Fibroblast of skin of scalp (primary cell): ENCODE data around the gene CASK.
"Not testable (repeated sequence)": the region's sequence is repeated elsewhere in the genome, so short reads cannot be mapped to it uniquely, and the experiment has no call there.

Experiments used
- DNase-seq: peaks from one replicate; pipeline ENCODE4 v3.0.0-alpha.2; 2013

CASK gene

DNA sequence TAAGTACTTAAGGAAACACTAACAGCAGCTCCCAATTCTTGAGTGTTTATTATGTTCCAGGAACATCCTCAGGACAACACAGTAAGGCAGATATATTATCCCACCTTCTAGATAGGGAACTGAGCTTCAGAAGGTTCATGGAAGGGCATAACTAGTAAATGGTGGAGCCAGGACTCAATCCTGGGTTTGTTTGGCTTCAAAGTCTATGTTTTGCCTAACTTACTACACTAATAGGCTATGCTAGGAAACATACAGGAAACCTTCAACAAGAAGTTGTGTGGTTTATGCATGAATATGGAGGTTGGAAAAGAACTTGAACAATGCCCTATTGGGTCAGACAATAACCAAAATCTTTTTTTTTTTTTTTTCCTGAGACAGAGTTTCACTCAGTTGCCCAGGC is 307.1 kb downstream of the CASK start:
- no peak for DNase-seq

- DNase-seq, result no peak
These were observed 315.1 kb downstream of the CASK start for GRCh38 chrX:41608244-41608643.

- DNase-seq, result no peak
These were observed 316.0 kb downstream of the CASK start for GRCh38 chrX:41607264-41607832.

GRCh38 chrX:41606057-41606456 is 317.3 kb downstream of the CASK start:
- not testable (repeated sequence) for DNase-seq

GRCh38 chrX:41604766-41605543 is 318.4 kb downstream of the CASK start:
- peak; percentile 58 for DNase-seq

DNA sequence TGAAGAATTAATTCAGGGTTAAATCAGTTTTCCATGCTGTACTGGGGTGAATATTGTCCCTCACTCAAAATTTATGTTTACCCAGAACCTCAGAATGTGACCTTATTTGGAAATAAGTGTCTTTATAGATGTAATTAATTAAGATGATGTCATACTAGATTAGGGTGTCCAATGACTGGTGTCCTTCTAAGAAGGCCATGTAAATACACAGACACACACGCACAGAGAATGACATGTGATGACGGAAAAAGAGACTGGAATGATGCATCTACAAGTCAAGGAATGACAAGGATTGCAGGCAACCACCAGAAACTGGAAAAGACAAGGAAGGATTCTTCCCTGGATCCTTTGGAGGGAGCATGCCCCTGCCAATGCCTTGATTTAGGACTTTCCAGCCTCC is 319.2 kb downstream of the CASK start:
- DNase-seq, result peak; percentile 18

DNA sequence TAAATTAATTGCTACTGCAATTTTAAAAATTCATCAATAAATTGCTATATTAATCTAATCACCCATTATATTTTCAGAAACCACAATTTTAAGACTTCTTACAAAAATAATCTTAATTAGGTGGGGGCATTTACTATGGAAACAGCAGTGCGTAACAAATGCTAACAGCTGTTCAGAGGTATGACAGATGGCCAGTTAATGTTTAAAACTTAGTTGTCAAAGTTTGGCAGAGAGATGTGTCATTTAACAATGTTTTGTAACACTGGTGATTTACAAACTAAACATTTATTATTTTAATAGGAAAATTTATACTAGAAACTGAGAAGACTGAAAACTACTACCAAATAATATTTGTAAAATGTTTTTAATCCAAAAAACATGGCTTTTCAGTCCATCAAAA is 319.8 kb downstream of the CASK start:
- no peak for DNase-seq

DNA sequence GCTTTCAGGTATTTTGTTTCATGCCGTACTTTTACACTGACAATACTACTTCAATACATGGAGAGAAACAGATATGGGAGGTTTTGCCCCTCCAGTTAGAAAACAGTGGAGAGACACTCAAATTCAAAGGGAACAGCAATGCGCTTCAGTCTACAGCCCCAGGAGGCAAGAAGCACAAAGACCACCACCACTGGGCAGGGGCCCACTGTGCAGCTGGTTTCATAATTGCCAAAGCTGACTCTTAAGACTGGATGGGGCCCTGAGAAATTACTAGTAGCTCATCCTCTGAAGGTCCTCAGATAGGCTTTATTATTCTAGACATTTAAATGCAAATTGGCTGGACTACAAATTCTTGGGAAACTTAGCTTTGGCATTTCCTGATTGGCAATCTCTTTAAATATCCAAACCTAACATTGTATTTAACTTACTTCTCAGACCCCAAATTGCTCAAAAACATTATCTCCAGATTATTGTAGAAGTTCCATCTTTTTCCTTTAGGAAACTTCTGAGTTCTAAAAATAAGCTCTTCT is 320.5 kb downstream of the CASK start:
- peak; percentile 52 for DNase-seq

DNA sequence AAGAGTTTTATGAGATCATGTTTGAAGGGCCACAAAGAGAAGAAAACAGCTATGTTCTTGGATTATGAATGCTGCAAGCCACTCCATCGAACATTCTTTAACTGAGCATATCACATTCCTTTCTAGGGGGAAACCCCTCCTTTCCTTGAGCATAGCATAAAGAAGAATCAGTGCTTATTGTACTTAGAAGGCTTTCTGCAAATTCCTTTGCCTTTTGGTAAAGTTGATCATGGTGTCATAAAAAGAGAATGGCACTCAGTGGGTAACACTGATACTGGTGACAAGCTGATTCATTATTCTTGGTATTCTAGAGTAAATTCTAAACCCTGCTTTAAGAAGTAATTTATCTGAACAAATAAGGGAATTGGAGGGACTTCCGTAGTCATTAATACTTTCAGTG is 323.1 kb downstream of the CASK start:
- DNase-seq, result peak; percentile 92

DNA sequence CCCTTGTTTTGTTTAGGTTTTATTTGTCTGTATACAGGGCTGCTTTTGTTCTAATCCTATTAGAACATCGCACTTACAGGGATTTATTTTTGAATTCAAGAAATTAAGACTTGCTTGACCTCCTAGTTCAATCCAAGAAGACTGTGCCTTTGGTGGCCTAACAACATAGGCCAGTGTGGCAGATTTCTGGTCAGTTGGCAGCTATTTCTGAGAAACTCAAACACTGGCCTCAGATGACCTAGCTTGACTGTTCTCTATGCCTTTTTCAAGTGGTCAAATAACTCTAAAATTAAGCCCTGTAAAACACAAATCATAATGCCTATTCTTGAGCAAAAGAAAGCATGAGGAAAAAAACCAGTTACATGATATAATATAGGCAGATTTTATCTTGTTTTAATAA is 323.8 kb downstream of the CASK start:
- DNase-seq, result no peak

GRCh38 chrX:41596596-41596995 is 326.8 kb downstream of the CASK start:
- no peak for DNase-seq

DNA sequence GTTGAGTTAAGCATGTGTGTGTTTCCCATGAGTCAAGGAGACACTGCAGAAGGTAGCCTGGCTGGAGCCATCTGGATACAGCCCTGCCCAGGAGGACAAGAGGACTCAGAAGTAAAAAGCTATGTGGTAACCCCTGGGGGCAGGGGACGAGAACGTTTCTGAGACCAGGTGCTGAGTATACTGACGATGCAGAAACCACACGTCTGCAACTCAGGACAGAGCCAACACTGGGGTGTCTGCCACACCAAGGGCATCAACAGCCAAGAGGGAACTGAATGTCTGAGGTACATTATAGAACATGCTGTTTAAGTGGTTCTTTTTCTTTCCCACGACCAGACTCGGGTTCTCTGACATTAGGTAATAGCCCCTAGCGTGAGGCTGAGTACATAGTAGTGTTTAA is 328.7 kb downstream of the CASK start:
- DNase-seq, result no peak

- DNase-seq, result no peak
These were observed 331.4 kb downstream of the CASK start for GRCh38 chrX:41591906-41592305.

- no peak for DNase-seq
These were observed 332.7 kb downstream of the CASK start for GRCh38 chrX:41590641-41591040.

GRCh38 chrX:41589634-41590270 is 333.6 kb downstream of the CASK start:
- DNase-seq, result peak; percentile 46

DNA sequence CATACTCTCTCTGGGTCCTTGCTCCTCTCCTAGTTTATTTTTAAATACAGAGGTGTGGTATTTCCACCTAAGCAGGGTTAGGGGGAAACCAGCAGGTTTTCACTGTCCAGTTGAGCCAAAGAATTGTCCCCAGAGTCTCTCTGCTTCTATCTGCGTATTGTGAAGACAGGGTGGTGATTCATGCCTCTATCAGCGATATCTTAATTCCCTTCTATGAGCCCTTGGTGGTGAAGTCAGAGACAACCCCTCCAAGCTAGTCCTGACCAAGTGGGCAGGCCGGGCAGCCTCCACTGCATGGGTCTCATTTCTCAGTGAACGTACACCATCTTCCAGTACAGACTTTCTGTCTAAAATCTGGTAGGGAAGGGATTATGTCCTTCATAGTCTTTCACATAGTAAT is 335.1 kb downstream of the CASK start:
- DNase-seq, result no peak

DNA sequence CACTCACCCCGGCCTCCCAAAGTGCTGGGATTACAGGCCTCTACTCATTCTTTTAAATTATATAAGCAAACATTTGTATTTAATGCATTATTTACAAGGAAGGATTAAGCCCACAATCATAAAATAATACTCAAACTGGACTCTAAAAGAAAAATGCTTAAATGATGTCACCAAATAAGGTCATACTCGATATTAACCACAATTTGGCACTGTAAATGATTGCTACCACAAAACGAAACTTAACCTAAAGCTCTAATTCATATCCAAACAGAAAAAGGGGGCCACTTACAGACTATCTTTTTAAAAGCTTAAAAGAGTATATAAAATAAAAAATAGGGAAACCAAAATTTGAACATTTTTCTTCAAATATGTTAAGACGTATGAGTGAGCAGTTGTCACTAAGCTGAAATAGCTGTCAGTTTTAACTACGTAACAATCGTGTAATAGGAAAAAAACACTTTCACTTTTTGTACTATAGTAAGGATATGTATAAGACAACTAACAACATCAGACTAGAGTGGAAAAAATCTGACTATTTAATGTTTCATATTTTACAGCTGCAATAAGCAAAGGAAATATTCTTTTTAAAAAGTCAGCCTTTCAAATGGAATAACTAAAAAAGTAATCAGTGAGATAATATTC is 342.8 kb downstream of the CASK start:
- DNase-seq, result no peak

DNA sequence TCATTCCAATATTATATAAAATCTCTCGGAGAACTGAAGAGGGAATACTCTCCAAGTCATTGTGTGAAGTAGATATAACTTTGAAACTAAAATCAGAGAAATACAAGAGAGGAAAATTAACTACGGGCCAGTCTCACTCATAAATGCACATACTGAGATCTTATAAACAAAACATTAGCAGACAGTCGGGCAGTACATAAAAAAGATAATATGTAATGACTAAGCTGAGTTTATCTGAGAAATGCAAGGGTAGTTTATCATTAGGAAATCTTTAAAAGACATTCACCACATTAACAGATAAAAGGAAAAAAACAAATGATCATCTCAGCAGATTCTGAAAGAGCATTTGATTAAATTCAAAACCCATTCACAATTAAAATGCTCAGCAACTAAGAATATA is 359.5 kb downstream of the CASK start:
- no peak for DNase-seq

GRCh38 chrX:41561045-41561444 is 362.3 kb downstream of the CASK start:
- peak; percentile 73 for DNase-seq

- peak; percentile 49 for DNase-seq
These were observed 363.9 kb downstream of the CASK start for GRCh38 chrX:41559235-41560052.

- peak; percentile 38 for DNase-seq
These were observed 364.8 kb downstream of the CASK start for GRCh38 chrX:41558531-41558930.

- DNase-seq, result no peak
These were observed 366.4 kb downstream of the CASK start for GRCh38 chrX:41556958-41557357.
